ENCODE results near the gene MAPK9. TPM values are rescaled to one million over a fixed set of nuclear protein-coding genes. Genes with fewer than 3 reads are reported as not detected.

Gene MAPK9
- total and polyA plus RNA-seq, 11 donors: 15.2 to 51.3 (median 41.2) TPM

GRCh38 chr5:180297587-180298282, 5.9 kb upstream of the MAPK9 start:
- TF ChIP-seq POLR2A (IDR thresholded peaks at IDR 0.05): no peak
- TF ChIP-seq CTCF (IDR thresholded peaks at IDR 0.05): no peak
- Histone ChIP-seq H3K36me3 (peaks cover 0 to 16% (median 0%) of the 10 kb centered on the region in 9 donors), H3K4me3 (no peak overlapping the region), H3K27ac (no peak overlapping the region), H3K4me1 (peaks cover 0 to 11% (median 7%) of the 10 kb centered on the region in 12 donors), H3K27me3 (no peaks in the 10 kb centered on the region), H3K9me3 (no peaks in the 10 kb centered on the region)
- 76 to 88% (median 86%) methylated on average over 2 of the region's 2 CpGs for WGBS, 4 donors
- DNase-seq: no peak
- no peak for ATAC-seq
- intact Hi-C loops (cut with DNase I): loop anchor here in 1 of 10 donors (10.0 kb wide), 1 partner anchor 367 kb away; no protein-coding TSS in a partner anchor

- ATAC-seq (no peak), DNase-seq (no peak)
- H3K4me1 ChIP-seq: peaks cover 0 to 15% (median 8%) of the 10 kb centered on the region in 12 donors
- H3K4me3 ChIP-seq: no peak overlapping the region
- H3K36me3 ChIP-seq: peaks cover 0 to 9% (median 0%) of the 10 kb centered on the region in 9 donors
- intact Hi-C loops (cut with DNase I): loop anchor here in 1 of 10 donors (10.0 kb wide), 1 partner anchor 368 kb away; no protein-coding TSS in a partner anchor
- WGBS, 4 donors: 48 to 65% (median 62%) methylated on average over 4 to 7 of the region's 7 CpGs
- TF ChIP-seq POLR2A (IDR thresholded peaks at IDR 0.05) (no peak), CTCF (IDR thresholded peaks at IDR 0.05) (no peak)
- no peaks in the 10 kb centered on the region for H3K27me3 ChIP-seq
- no peak overlapping the region for H3K27ac ChIP-seq
- no peaks in the 10 kb centered on the region for H3K9me3 ChIP-seq
Observed at GRCh38 chr5:180296771-180297170, 4.9 kb upstream of the MAPK9 start.

GRCh38 chr5:180294913-180295555, 3.2 kb upstream of the MAPK9 start:
- Histone ChIP-seq H3K27ac (no peak overlapping the region), H3K27me3 (no peaks in the 10 kb centered on the region), H3K9me3 (no peaks in the 10 kb centered on the region), H3K4me3 (no peak overlapping the region), H3K36me3 (peaks cover 0 to 3% (median 0%) of the 10 kb centered on the region in 9 donors), H3K4me1 (peaks cover 0 to 26% (median 18%) of the 10 kb centered on the region in 12 donors)
- ATAC-seq: no peak
- intact Hi-C loops (cut with DNase I): loop anchor here in 7 of 10 donors (2.0 to 10.0 kb wide), 5 partner anchors 32 to 377 kb away; no protein-coding TSS in a partner anchor
- TF ChIP-seq CTCF (IDR thresholded peaks at IDR 0.05): no peak
- no peak for TF ChIP-seq POLR2A (IDR thresholded peaks at IDR 0.05)
- DNase-seq: no peak
- WGBS, 4 donors: 77 to 90% (median 86%) methylated on average over 9 to 10 of the region's 10 CpGs

- Histone ChIP-seq H3K4me3 (no peak overlapping the region), H3K9me3 (no peaks in the 10 kb centered on the region), H3K27me3 (no peaks in the 10 kb centered on the region), H3K36me3 (peaks cover 0 to 3% (median 0%) of the 10 kb centered on the region in 9 donors), H3K4me1 (peaks cover 0 to 30% (median 20%) of the 10 kb centered on the region in 12 donors), H3K27ac (no peak overlapping the region)
- ATAC-seq (no peak), DNase-seq (no peak)
- TF ChIP-seq POLR2A (IDR thresholded peaks at IDR 0.05) (no peak), CTCF (IDR thresholded peaks at IDR 0.05) (no peak)
- 75 to 84% (median 79%) methylated on average over 7 of the region's 7 CpGs for WGBS, 4 donors
- intact Hi-C loops (cut with DNase I): loop anchor here in 7 of 10 donors (2.0 to 10.0 kb wide), 5 partner anchors 33 to 378 kb away; no protein-coding TSS in a partner anchor
Observed at GRCh38 chr5:180294411-180294810, 2.5 kb upstream of the MAPK9 start.

All from heart left ventricle (tissue), 16 donors.